ENCODE results near the gene KRT13.

DNA sequence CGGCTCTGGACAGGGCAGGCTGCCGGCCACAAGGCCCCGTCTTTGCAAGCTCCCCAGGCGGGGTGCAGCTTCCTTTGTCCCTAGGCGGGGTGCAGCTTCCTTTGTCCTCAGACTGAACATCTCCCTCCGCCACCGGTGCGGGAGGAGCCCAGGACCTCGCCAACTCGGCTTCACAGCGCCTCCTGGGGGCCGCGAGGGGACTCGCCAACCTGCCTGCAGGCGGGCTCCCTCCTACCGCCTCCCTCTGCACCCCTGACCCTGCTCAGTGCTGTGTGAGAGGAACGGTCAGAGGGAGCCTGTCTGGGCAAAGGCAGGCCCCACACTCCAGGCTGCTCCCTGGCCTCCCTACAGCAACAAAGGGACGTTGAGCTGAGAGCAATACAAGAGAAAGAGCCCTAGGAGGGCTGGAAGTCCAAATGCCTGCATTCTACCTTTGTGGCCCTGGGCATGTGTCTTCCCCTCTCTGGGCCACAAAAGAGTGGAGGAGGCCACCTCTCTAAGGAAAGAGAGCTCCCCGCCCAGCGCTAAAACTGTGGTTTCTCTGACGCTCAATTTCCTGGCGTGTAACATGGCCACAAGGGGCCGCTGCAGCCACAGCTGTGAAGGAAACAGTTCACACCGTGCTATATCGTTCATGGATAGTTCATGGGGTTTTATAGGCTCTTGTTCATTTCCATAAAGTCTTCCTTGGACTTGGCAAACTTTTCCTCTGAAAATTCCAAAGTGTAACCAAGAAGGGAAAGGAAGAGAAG lies 43.6 kb upstream of the KRT13 start:
- TF ChIP-seq, protein P1, sequence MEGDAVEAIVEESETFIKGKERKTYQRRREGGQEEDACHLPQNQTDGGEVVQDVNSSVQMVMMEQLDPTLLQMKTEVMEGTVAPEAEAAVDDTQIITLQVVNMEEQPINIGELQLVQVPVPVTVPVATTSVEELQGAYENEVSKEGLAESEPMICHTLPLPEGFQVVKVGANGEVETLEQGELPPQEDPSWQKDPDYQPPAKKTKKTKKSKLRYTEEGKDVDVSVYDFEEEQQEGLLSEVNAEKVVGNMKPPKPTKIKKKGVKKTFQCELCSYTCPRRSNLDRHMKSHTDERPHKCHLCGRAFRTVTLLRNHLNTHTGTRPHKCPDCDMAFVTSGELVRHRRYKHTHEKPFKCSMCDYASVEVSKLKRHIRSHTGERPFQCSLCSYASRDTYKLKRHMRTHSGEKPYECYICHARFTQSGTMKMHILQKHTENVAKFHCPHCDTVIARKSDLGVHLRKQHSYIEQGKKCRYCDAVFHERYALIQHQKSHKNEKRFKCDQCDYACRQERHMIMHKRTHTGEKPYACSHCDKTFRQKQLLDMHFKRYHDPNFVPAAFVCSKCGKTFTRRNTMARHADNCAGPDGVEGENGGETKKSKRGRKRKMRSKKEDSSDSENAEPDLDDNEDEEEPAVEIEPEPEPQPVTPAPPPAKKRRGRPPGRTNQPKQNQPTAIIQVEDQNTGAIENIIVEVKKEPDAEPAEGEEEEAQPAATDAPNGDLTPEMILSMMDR (IDR thresholded peaks at IDR 0.05; ENCODE audit: poor library complexity): peak; percentile 80
- TF ChIP-seq EZH2phosphoT487 (IDR thresholded peaks at IDR 0.05; ENCODE audit: low read depth, severe bottlenecking, unreplicated experiment) (no peak), EZH2 (IDR thresholded peaks at IDR 0.05; ENCODE audit: borderline replicate concordance) (no peak)

Data from hepatocyte (in vitro differentiated cells).